ENCODE data around the gene MKRN2. TPM values are rescaled to one million over a fixed set of nuclear protein-coding genes. Genes with fewer than 3 reads are reported as not detected.

The MKRN2 gene
- total and polyA plus RNA-seq, 5 donors from 2014 or later = 24.6 to 61.6 (median 51.1) TPM

- no peak overlapping the region for H3K27ac Mint-ChIP-seq
- peaks cover 0 to 2% (median 0%) of the 10 kb centered on the region in 7 donors for H3K9me3 Mint-ChIP-seq
- H3K36me3 ChIP-seq (ENCODE audit: control insufficient read depth, insufficient read depth, low read length) = peaks cover 93% of the 10 kb centered on the region
- H3K27me3 Mint-ChIP-seq = no peaks in the 10 kb centered on the region
- peaks cover 0 to 9% (median 0%) of the 10 kb centered on the region in 4 donors for H3K4me1 Mint-ChIP-seq
- H3K4me3 ChIP-seq (ENCODE audit: low read depth, low read length) = no peak overlapping the region
- H3K4me3 Mint-ChIP-seq = no peak overlapping the region
- no peaks in the 10 kb centered on the region for H3K27me3 ChIP-seq (ENCODE audit: control insufficient read depth, insufficient read depth, low read length)
- peaks cover 42% of the 10 kb centered on the region for H3K36me3 Mint-ChIP-seq
- H3K4me1 ChIP-seq (ENCODE audit: control insufficient read depth, insufficient read depth, low read length, poor library complexity, severe bottlenecking) = no peaks in the 10 kb centered on the region
- ATAC-seq (ENCODE audit: low read depth in 2 of 2) (no peak), DNase-seq (no peak)
- H3K9me3 ChIP-seq (ENCODE audit: control insufficient read depth in 2 of 2, low read length in 2 of 2) = no peaks in the 10 kb centered on the region
- H3K27ac ChIP-seq (ENCODE audit: insufficient read depth, low read length, poor library complexity, severe bottlenecking) = no peak overlapping the region
Observed at GRCh38 chr3:12582730-12583129, 25.8 kb downstream of the MKRN2 start.

GRCh38 chr3:12583280-12583679, 26.4 kb downstream of the MKRN2 start:
- Histone ChIP-seq H3K9me3 (ENCODE audit: control insufficient read depth in 2 of 2, low read length in 2 of 2) (no peaks in the 10 kb centered on the region), H3K36me3 (ENCODE audit: control insufficient read depth, insufficient read depth, low read length) (peaks cover 94% of the 10 kb centered on the region), H3K27me3 (ENCODE audit: control insufficient read depth, insufficient read depth, low read length) (no peaks in the 10 kb centered on the region), H3K27ac (ENCODE audit: insufficient read depth, low read length, poor library complexity, severe bottlenecking) (no peak overlapping the region), H3K4me1 (ENCODE audit: control insufficient read depth, insufficient read depth, low read length, poor library complexity, severe bottlenecking) (no peaks in the 10 kb centered on the region), H3K4me3 (ENCODE audit: low read depth, low read length) (no peak overlapping the region)
- Mint-ChIP-seq H3K4me3 (no peak overlapping the region), H3K9me3 (peaks cover 0 to 2% (median 0%) of the 10 kb centered on the region in 7 donors), H3K27ac (no peak overlapping the region), H3K4me1 (peaks cover 0 to 9% (median 0%) of the 10 kb centered on the region in 4 donors), H3K36me3 (peaks cover 46% of the 10 kb centered on the region), H3K27me3 (no peaks in the 10 kb centered on the region)
- DNase-seq = no peak
- no peak for ATAC-seq (ENCODE audit: low read depth in 2 of 2)

GRCh38 chr3:12584083-12584482, 27.2 kb downstream of the MKRN2 start:
- peaks cover 50% of the 10 kb centered on the region for H3K36me3 Mint-ChIP-seq
- no peak overlapping the region for H3K27ac ChIP-seq (ENCODE audit: insufficient read depth, low read length, poor library complexity, severe bottlenecking)
- peaks cover 0 to 9% (median 0%) of the 10 kb centered on the region in 4 donors for H3K4me1 Mint-ChIP-seq
- ATAC-seq (ENCODE audit: low read depth in 2 of 2) = no peak
- H3K27ac Mint-ChIP-seq = no peak overlapping the region
- no peak overlapping the region for H3K4me3 Mint-ChIP-seq
- no peaks in the 10 kb centered on the region for H3K27me3 Mint-ChIP-seq
- H3K27me3 ChIP-seq (ENCODE audit: control insufficient read depth, insufficient read depth, low read length) = no peaks in the 10 kb centered on the region
- no peak overlapping the region for H3K4me3 ChIP-seq (ENCODE audit: low read depth, low read length)
- H3K4me1 ChIP-seq (ENCODE audit: control insufficient read depth, insufficient read depth, low read length, poor library complexity, severe bottlenecking) = no peaks in the 10 kb centered on the region
- H3K9me3 ChIP-seq (ENCODE audit: control insufficient read depth in 2 of 2, low read length in 2 of 2) = no peaks in the 10 kb centered on the region
- H3K9me3 Mint-ChIP-seq = peaks cover 0 to 2% (median 0%) of the 10 kb centered on the region in 7 donors
- H3K36me3 ChIP-seq (ENCODE audit: control insufficient read depth, insufficient read depth, low read length) = peaks cover 94% of the 10 kb centered on the region
- DNase-seq = no peak

GRCh38 chr3:12585181-12585580, 28.3 kb downstream of the MKRN2 start:
- peaks cover 0 to 9% (median 0%) of the 10 kb centered on the region in 4 donors for H3K4me1 Mint-ChIP-seq
- no peak overlapping the region for H3K27ac ChIP-seq (ENCODE audit: insufficient read depth, low read length, poor library complexity, severe bottlenecking)
- H3K4me1 ChIP-seq (ENCODE audit: control insufficient read depth, insufficient read depth, low read length, poor library complexity, severe bottlenecking) = no peaks in the 10 kb centered on the region
- H3K9me3 ChIP-seq (ENCODE audit: control insufficient read depth in 2 of 2, low read length in 2 of 2) = no peaks in the 10 kb centered on the region
- no peak overlapping the region for H3K4me3 Mint-ChIP-seq
- H3K27me3 ChIP-seq (ENCODE audit: control insufficient read depth, insufficient read depth, low read length) = no peaks in the 10 kb centered on the region
- DNase-seq (no peak), ATAC-seq (ENCODE audit: low read depth in 2 of 2) (no peak)
- H3K36me3 Mint-ChIP-seq = peaks cover 47% of the 10 kb centered on the region
- peak overlapping the region in 1 of 3 donors; percentile 21 for H3K27ac Mint-ChIP-seq
- H3K9me3 Mint-ChIP-seq = peaks cover 0 to 2% (median 0%) of the 10 kb centered on the region in 7 donors
- H3K36me3 ChIP-seq (ENCODE audit: control insufficient read depth, insufficient read depth, low read length) = peaks cover 92% of the 10 kb centered on the region
- H3K27me3 Mint-ChIP-seq = no peaks in the 10 kb centered on the region
- no peak overlapping the region for H3K4me3 ChIP-seq (ENCODE audit: low read depth, low read length)

- Mint-ChIP-seq H3K4me3 (no peak overlapping the region), H3K27ac (no peak overlapping the region), H3K36me3 (peaks cover 44% of the 10 kb centered on the region), H3K27me3 (no peaks in the 10 kb centered on the region), H3K9me3 (peaks cover 0 to 2% (median 0%) of the 10 kb centered on the region in 7 donors), H3K4me1 (peaks cover 0 to 6% (median 0%) of the 10 kb centered on the region in 4 donors)
- Histone ChIP-seq H3K4me3 (ENCODE audit: low read depth, low read length) (no peak overlapping the region), H3K4me1 (ENCODE audit: control insufficient read depth, insufficient read depth, low read length, poor library complexity, severe bottlenecking) (no peaks in the 10 kb centered on the region), H3K9me3 (ENCODE audit: control insufficient read depth in 2 of 2, low read length in 2 of 2) (no peaks in the 10 kb centered on the region), H3K36me3 (ENCODE audit: control insufficient read depth, insufficient read depth, low read length) (peaks cover 93% of the 10 kb centered on the region), H3K27me3 (ENCODE audit: control insufficient read depth, insufficient read depth, low read length) (no peaks in the 10 kb centered on the region), H3K27ac (ENCODE audit: insufficient read depth, low read length, poor library complexity, severe bottlenecking) (no peak overlapping the region)
- DNase-seq (no peak), ATAC-seq (ENCODE audit: low read depth in 2 of 2) (no peak)
Observed at GRCh38 chr3:12585970-12586369, 29.1 kb downstream of the MKRN2 start.

- Mint-ChIP-seq H3K36me3 (peaks cover 42% of the 10 kb centered on the region), H3K9me3 (no peaks in the 10 kb centered on the region), H3K4me1 (peaks cover 0 to 4% (median 0%) of the 10 kb centered on the region in 4 donors), H3K27me3 (no peaks in the 10 kb centered on the region), H3K27ac (no peak overlapping the region), H3K4me3 (no peak overlapping the region)
- Histone ChIP-seq H3K9me3 (ENCODE audit: control insufficient read depth in 2 of 2, low read length in 2 of 2) (no peaks in the 10 kb centered on the region), H3K4me3 (ENCODE audit: low read depth, low read length) (no peak overlapping the region), H3K36me3 (ENCODE audit: control insufficient read depth, insufficient read depth, low read length) (peaks cover 93% of the 10 kb centered on the region), H3K27me3 (ENCODE audit: control insufficient read depth, insufficient read depth, low read length) (no peaks in the 10 kb centered on the region), H3K4me1 (ENCODE audit: control insufficient read depth, insufficient read depth, low read length, poor library complexity, severe bottlenecking) (no peaks in the 10 kb centered on the region), H3K27ac (ENCODE audit: insufficient read depth, low read length, poor library complexity, severe bottlenecking) (no peak overlapping the region)
- ATAC-seq (ENCODE audit: low read depth in 2 of 2) (no peak), DNase-seq (no peak)
Observed at GRCh38 chr3:12586403-12586802, 29.5 kb downstream of the MKRN2 start.

- peaks cover 43% of the 10 kb centered on the region for H3K36me3 Mint-ChIP-seq
- peaks cover 0 to under 1% (median 0%) of the 10 kb centered on the region in 4 donors for H3K4me1 Mint-ChIP-seq
- H3K4me3 Mint-ChIP-seq = no peak overlapping the region
- no peaks in the 10 kb centered on the region for H3K4me1 ChIP-seq (ENCODE audit: control insufficient read depth, insufficient read depth, low read length, poor library complexity, severe bottlenecking)
- no peak for ATAC-seq (ENCODE audit: low read depth in 2 of 2)
- DNase-seq = no peak
- peak overlapping the region in 2 of 3 donors; percentile 8 to 72 for H3K27ac Mint-ChIP-seq
- H3K9me3 Mint-ChIP-seq = no peaks in the 10 kb centered on the region
- H3K27ac ChIP-seq (ENCODE audit: insufficient read depth, low read length, poor library complexity, severe bottlenecking) = no peak overlapping the region
- no peaks in the 10 kb centered on the region for H3K27me3 Mint-ChIP-seq
- H3K4me3 ChIP-seq (ENCODE audit: low read depth, low read length) = no peak overlapping the region
- H3K9me3 ChIP-seq (ENCODE audit: control insufficient read depth in 2 of 2, low read length in 2 of 2) = no peaks in the 10 kb centered on the region
- peaks cover 84% of the 10 kb centered on the region for H3K36me3 ChIP-seq (ENCODE audit: control insufficient read depth, insufficient read depth, low read length)
- H3K27me3 ChIP-seq (ENCODE audit: control insufficient read depth, insufficient read depth, low read length) = no peaks in the 10 kb centered on the region
Observed at GRCh38 chr3:12588039-12589009, 31.4 kb downstream of the MKRN2 start.

Measured in CD4-positive, CD25-positive, alpha-beta regulatory T cell (primary cell).